ENCODE data around the gene SLC1A3.
A peak's percentile ranks its signal among the peaks of the same experiment; 100 is the strongest.

SLC1A3 gene

DNA sequence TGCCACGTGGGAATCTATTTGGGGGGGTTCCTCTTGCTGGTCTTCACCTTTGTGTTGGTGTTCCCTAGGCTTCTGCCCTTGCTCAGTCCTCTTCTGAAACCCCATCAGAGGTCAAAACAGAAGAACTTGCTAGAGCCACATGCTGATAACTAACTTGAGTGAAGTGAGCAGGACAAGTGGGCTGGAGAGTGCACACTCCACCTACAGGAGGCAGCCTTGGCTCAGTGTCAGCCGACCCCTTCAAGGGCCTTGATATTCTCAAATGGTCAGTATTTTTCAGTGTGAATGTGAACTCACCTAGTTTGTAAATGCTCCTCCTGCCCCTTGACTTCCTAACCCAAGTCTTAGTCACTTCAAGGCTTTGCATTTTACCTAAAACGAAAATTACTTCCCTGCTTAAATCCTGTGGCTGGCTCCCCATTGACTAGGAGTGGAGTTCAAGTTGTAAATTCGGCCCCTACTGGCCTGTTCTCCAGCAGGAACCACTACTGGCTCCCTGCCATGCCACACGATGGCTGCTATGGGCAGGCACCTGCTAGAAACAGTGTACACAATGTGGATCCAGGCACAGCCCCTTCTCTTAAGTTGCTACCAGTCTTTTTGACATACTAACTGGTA is 3.6 kb upstream of the SLC1A3 start:
- no peak overlapping the region for H3K9ac ChIP-seq (ENCODE audit: low read depth, low read length)
- no peaks in the 10 kb centered on the region for H3K36me3 ChIP-seq (ENCODE audit: insufficient read depth, low read length)
- H3K4me3 ChIP-seq (ENCODE audit: low read length) = no peak overlapping the region
- H3K9me3 ChIP-seq (replicated peaks; ENCODE audit: low read length) = no peaks in the 10 kb centered on the region
- peaks cover 2% of the 10 kb centered on the region for H3K27me3 ChIP-seq (ENCODE audit: control insufficient read depth, insufficient read depth, low read length)
- no peak overlapping the region for H3K4me2 ChIP-seq (ENCODE audit: low read length)
- peaks cover 7% of the 10 kb centered on the region for H3K4me1 ChIP-seq (ENCODE audit: control insufficient read depth, insufficient read depth, low read length)

DNA sequence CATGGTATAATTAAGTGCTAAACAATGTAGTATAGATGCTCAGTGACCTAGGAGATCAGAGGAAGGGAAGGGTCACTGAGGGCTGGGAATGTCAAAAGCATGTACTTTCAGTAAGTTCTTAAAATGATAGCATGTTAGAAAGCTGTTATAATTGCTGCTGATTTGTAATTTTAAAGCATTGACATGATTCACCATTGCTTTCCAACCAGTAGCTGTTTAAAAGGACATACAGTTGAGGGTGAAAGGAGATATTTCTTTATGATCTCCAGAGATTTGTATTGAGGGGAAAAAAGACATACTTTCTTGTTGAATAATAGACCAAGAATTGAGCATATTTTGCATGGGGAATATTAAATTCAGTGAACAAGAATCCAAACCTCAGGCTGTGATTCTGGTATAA is 1.2 kb upstream of the SLC1A3 start:
- no peaks in the 10 kb centered on the region for H3K27me3 ChIP-seq (ENCODE audit: control insufficient read depth, insufficient read depth, low read length)
- H3K4me3 ChIP-seq (ENCODE audit: low read length) = no peak overlapping the region
- H3K36me3 ChIP-seq (ENCODE audit: insufficient read depth, low read length) = no peaks in the 10 kb centered on the region
- peaks cover 14% of the 10 kb centered on the region for H3K4me1 ChIP-seq (ENCODE audit: control insufficient read depth, insufficient read depth, low read length)
- H3K9ac ChIP-seq (ENCODE audit: low read depth, low read length) = no peak overlapping the region
- no peak overlapping the region for H3K4me2 ChIP-seq (ENCODE audit: low read length)
- H3K9me3 ChIP-seq (replicated peaks; ENCODE audit: low read length) = no peaks in the 10 kb centered on the region

DNA sequence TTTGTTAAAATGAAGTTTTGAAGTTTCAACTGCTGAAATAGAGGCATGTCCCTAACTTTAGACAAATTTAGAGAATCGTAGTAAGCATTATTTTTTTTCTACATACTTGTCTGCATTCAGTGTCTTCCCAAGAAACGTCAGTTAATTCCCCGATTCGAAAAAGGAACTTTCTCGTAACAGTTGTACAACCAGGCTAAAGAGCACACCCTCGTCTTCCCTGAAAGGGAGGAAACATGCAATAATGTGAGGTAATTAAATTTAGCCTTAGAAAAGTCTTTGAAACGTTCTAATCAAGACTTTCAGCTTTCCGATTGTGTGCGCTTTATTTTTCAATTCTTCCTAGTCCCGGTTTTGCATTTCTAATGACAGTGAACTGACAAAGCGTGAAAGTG is 374 bp upstream of the SLC1A3 start:
- peak overlapping the region; percentile 73 for H3K4me3 ChIP-seq (ENCODE audit: low read length)
- H3K4me1 ChIP-seq (ENCODE audit: control insufficient read depth, insufficient read depth, low read length) = peaks cover 14% of the 10 kb centered on the region
- H3K9ac ChIP-seq (ENCODE audit: low read depth, low read length) = peak overlapping the region; percentile 73
- H3K36me3 ChIP-seq (ENCODE audit: insufficient read depth, low read length) = no peaks in the 10 kb centered on the region
- peak overlapping the region; percentile 80 for H3K4me2 ChIP-seq (ENCODE audit: low read length)
- no peaks in the 10 kb centered on the region for H3K27me3 ChIP-seq (ENCODE audit: control insufficient read depth, insufficient read depth, low read length)
- H3K9me3 ChIP-seq (replicated peaks; ENCODE audit: low read length) = no peaks in the 10 kb centered on the region

DNA sequence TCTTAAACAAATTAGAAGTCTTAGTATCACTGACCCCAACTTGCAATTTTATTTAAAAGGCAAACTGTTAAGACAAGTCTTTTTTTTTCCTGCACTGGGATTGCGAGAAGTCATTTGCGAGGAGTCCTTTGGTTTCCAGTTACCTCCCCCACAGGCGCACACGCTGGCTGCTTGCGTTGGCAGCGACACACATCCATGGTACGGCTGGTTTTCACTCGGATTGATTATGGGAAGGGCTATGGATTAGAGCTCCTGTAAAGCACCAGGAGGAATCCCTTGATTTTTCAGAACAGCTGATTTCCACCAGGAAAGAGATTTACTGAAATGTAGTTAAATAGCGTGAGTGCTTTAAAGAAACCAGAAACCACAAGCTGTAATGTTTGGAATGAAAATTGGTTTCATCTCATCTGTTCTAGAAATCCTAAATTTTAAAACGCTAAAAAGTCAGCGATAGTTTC is 737 bp downstream of the SLC1A3 start:
- peak overlapping the region; percentile 73 for H3K9ac ChIP-seq (ENCODE audit: low read depth, low read length)
- H3K4me3 ChIP-seq (ENCODE audit: low read length) = peak overlapping the region; percentile 73
- no peaks in the 10 kb centered on the region for H3K36me3 ChIP-seq (ENCODE audit: insufficient read depth, low read length)
- peak overlapping the region; percentile 80 for H3K4me2 ChIP-seq (ENCODE audit: low read length)
- H3K4me1 ChIP-seq (ENCODE audit: control insufficient read depth, insufficient read depth, low read length) = peaks cover 14% of the 10 kb centered on the region
- no peaks in the 10 kb centered on the region for H3K27me3 ChIP-seq (ENCODE audit: control insufficient read depth, insufficient read depth, low read length)
- no peaks in the 10 kb centered on the region for H3K9me3 ChIP-seq (replicated peaks; ENCODE audit: low read length)

DNA sequence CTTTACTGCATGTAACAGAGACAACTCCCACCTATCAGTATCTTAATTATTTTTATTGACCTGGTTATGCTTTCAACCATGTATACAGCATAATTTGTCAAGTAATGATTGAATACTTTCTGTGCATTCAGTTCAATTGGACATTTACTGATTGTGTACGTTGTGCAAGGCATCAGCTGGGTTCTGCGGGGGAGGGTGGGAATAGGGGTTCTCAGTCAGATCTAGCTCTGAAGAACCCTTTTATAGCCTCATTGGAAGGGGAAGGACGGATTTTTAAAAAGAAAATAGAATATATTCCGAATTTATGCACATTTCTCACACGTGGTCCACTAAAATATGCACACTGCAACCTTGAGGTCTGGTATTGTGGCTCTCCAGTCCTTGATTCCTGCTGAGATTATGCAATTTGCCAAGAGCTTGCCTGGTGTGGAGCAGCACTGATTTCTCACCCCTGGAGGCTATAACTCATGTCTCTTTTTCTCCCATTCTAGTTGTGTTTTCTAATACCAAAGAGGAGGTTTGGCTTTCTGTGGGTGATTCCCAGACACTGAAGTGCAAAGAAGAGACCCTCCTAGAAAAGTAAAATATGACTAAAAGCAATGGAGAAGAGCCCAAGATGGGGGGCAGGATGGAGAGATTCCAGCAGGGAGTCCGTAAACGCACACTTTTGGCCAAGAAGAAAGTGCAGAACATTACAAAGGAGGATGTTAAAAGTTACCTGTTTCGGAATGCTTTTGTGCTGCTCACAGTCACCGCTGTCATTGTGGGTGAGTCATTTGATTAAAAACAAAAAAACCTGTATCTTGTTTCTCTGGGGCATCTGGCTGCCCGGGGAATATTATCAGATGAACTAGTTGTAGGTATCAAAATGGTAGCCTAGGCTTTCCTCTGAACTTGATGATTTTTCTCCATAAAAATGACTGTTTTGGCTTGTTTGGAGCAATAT is 1.7 kb downstream of the SLC1A3 start:
- no peaks in the 10 kb centered on the region for H3K9me3 ChIP-seq (replicated peaks; ENCODE audit: low read length)
- no peaks in the 10 kb centered on the region for H3K27me3 ChIP-seq (ENCODE audit: control insufficient read depth, insufficient read depth, low read length)
- H3K4me2 ChIP-seq (ENCODE audit: low read length) = peak overlapping the region; percentile 80
- peak overlapping the region; percentile 73 for H3K9ac ChIP-seq (ENCODE audit: low read depth, low read length)
- H3K36me3 ChIP-seq (ENCODE audit: insufficient read depth, low read length) = no peaks in the 10 kb centered on the region
- peak overlapping the region; percentile 73 for H3K4me3 ChIP-seq (ENCODE audit: low read length)
- peaks cover 14% of the 10 kb centered on the region for H3K4me1 ChIP-seq (ENCODE audit: control insufficient read depth, insufficient read depth, low read length)

DNA sequence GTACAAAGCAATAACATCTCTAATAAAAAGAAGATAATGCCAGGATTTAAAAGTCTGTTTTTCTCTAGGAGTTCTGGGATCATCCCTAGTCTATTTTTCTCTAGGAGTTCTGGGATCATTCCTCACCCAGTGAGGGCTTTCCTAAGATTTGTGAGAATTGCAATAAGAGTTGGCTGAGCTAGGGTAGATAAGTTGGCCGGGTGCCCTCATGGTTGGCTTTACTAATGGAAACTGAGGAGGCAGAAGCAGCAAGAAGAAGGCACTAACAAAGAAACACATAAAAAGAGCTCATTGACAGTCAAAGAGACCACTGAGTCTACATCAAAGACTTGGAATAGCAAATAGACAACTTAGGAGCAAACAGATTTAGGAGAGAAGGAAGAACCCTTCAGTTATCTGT is 4.2 kb downstream of the SLC1A3 start:
- Histone ChIP-seq H3K9ac (ENCODE audit: low read depth, low read length) (no peak overlapping the region), H3K9me3 (replicated peaks; ENCODE audit: low read length) (no peaks in the 10 kb centered on the region), H3K36me3 (ENCODE audit: insufficient read depth, low read length) (no peaks in the 10 kb centered on the region), H3K27me3 (ENCODE audit: control insufficient read depth, insufficient read depth, low read length) (no peaks in the 10 kb centered on the region), H3K4me2 (ENCODE audit: low read length) (no peak overlapping the region), H3K4me1 (ENCODE audit: control insufficient read depth, insufficient read depth, low read length) (peaks cover 14% of the 10 kb centered on the region), H3K4me3 (ENCODE audit: low read length) (no peak overlapping the region)

DNA sequence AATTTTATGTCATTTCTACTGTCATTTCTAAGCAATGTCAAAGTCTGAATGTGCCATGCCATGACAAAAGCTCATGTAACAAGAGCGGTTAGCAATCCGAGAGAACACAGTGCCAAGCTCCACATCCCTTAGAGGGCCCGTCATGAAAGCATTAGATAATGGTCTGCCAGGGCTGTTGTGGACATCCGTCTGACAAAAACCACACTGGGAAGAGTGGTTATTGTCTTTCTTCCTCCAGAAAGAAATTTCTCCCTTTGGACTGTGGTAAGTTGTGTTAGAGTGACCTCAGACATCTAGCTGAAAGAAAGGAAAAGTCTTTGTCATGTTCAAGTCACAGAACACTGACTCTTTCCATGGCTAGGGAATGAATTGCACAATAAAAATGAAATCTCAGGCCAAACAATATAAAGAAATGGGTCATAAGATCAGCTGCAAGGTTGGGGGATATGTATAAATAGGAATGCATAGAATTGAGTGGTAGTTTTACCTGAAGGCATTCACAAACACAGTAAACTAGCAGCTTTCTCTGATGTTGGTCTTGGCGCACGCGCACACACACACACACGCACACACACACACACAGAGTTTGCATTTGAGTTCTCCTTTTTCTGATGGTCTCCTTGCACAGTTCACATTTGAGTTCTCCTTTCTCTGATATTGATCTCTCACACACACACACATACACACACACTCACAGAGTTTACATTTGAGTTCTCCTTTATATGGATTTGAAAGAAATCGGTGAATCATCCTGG is 5.3 kb downstream of the SLC1A3 start:
- no peak overlapping the region for H3K4me3 ChIP-seq (ENCODE audit: low read length)

DNA sequence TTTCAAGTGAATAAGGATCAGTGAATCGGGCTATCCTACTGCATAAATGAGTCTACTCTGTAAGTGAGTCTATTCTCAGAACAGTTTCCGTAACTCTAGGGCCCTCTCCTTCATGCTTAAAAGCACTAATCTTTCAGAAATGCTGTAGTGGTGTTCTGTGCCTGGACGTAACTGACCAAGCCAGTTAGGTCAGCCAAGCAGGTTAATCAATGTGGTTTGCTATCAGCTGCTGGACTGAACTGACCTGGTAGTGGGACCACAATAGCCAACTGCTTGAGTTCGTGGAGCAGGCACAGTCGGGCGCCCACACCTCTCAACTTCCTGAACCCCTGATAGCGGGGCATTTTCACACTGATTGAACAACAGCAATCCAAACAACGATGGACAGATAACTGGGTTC is 6.8 kb downstream of the SLC1A3 start:
- H3K9me3 ChIP-seq (replicated peaks; ENCODE audit: low read length) = no peaks in the 10 kb centered on the region
- H3K27me3 ChIP-seq (ENCODE audit: control insufficient read depth, insufficient read depth, low read length) = no peaks in the 10 kb centered on the region
- no peak overlapping the region for H3K4me3 ChIP-seq (ENCODE audit: low read length)
- H3K4me2 ChIP-seq (ENCODE audit: low read length) = no peak overlapping the region
- H3K9ac ChIP-seq (ENCODE audit: low read depth, low read length) = no peak overlapping the region
- no peaks in the 10 kb centered on the region for H3K36me3 ChIP-seq (ENCODE audit: insufficient read depth, low read length)
- H3K4me1 ChIP-seq (ENCODE audit: control insufficient read depth, insufficient read depth, low read length) = peaks cover 3% of the 10 kb centered on the region

More for the DNA sequence above, 5.3 kb downstream of the SLC1A3 start:
- H3K27me3 ChIP-seq (ENCODE audit: control insufficient read depth, insufficient read depth, low read length) = no peaks in the 10 kb centered on the region
- H3K4me2 ChIP-seq (ENCODE audit: low read length) = no peak overlapping the region
- H3K4me1 ChIP-seq (ENCODE audit: control insufficient read depth, insufficient read depth, low read length) = peaks cover 10% of the 10 kb centered on the region
- H3K36me3 ChIP-seq (ENCODE audit: insufficient read depth, low read length) = no peaks in the 10 kb centered on the region
- no peaks in the 10 kb centered on the region for H3K9me3 ChIP-seq (replicated peaks; ENCODE audit: low read length)
- H3K9ac ChIP-seq (ENCODE audit: low read depth, low read length) = no peak overlapping the region

DNA sequence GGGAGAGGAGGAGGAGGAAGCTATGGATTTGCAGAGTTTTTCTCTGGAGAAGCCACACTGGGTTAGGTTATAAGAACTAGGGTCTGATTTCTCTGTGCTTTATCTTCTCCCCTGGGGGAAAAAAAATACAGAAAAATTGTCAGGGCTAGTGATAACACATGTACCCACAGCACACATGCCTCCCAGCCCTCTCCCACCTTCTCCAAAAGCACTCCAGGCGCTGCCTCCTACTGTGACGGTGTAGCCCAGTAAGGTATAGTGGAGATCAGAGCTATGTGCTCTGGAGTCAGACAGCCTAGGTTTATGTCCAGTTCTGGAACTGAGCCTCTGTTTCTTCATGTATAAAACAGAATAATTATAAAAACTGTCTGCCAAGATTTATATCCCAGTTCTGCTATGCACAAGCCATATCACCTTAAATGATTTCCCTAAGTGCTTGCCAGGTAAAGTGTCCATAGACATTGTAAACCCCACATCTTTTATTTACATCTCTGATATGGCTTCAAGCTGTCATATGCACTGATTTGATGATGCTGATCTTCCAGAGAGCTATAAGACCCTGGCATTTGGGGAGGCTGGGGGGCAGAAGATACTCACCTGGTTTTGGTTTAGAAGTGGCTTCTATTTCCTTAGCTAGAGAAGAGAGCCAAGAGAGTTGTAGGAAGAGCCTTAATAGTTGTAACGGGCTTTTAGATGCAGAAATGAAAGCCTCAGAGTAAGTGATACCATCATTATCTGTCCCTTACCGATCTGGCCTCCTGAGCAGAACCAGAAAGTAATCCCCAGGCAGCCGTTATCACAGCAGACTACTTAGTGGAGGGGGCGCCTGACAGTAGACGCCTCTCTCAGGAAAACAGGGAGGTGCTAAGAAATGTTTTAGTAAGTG is 7.6 kb downstream of the SLC1A3 start:
- H3K9me3 ChIP-seq (replicated peaks; ENCODE audit: low read length) = no peaks in the 10 kb centered on the region
- no peak overlapping the region for H3K4me2 ChIP-seq (ENCODE audit: low read length)
- no peaks in the 10 kb centered on the region for H3K36me3 ChIP-seq (ENCODE audit: insufficient read depth, low read length)
- no peak overlapping the region for H3K9ac ChIP-seq (ENCODE audit: low read depth, low read length)
- H3K4me3 ChIP-seq (ENCODE audit: low read length) = no peak overlapping the region
- no peaks in the 10 kb centered on the region for H3K27me3 ChIP-seq (ENCODE audit: control insufficient read depth, insufficient read depth, low read length)
- no peaks in the 10 kb centered on the region for H3K4me1 ChIP-seq (ENCODE audit: control insufficient read depth, insufficient read depth, low read length)

DNA sequence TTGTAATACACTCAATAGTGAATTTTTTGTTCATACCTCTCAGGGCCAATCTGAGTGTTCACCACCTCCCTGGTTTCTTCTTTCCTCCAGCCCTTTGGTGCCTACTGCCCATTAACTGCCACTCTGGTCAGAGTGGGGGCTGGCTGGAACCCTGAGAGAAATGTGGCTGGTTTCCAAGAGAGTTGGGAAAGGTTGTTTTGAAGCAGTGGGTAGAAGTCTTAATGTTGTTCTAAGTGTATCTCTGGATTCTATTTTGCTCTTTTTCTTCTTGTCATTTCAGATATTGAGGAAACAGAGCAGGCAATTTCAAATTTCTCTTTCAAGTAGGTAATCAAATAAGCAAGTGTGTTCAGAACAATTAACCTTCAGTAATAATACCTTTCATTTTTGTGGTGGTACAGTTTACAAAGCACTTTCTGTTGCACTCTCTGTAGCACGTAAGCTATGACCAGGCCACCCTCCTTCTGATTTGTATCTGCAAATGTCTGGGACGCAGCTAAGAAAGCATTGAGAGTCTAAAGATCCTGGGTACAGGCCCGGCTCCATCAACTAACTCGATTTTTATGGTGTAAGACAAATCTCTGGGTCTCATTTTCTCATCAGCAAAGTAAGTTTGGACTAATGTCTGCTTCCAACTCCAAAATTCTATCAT is 8.4 kb downstream of the SLC1A3 start:
- Histone ChIP-seq H3K4me1 (ENCODE audit: control insufficient read depth, insufficient read depth, low read length) (no peaks in the 10 kb centered on the region), H3K36me3 (ENCODE audit: insufficient read depth, low read length) (no peaks in the 10 kb centered on the region), H3K4me3 (ENCODE audit: low read length) (no peak overlapping the region), H3K9ac (ENCODE audit: low read depth, low read length) (no peak overlapping the region), H3K4me2 (ENCODE audit: low read length) (no peak overlapping the region), H3K27me3 (ENCODE audit: control insufficient read depth, insufficient read depth, low read length) (no peaks in the 10 kb centered on the region), H3K9me3 (replicated peaks; ENCODE audit: low read length) (no peaks in the 10 kb centered on the region)
